ENCODE measurements around the gene CNN1. TPM values are rescaled to one million over a fixed set of nuclear protein-coding genes. Genes with fewer than 3 reads are reported as not detected.
A peak's percentile ranks its signal among the peaks of the same experiment; 100 is the strongest.

CNN1 gene
- total RNA-seq, 1 donor: 9.8 TPM

DNA sequence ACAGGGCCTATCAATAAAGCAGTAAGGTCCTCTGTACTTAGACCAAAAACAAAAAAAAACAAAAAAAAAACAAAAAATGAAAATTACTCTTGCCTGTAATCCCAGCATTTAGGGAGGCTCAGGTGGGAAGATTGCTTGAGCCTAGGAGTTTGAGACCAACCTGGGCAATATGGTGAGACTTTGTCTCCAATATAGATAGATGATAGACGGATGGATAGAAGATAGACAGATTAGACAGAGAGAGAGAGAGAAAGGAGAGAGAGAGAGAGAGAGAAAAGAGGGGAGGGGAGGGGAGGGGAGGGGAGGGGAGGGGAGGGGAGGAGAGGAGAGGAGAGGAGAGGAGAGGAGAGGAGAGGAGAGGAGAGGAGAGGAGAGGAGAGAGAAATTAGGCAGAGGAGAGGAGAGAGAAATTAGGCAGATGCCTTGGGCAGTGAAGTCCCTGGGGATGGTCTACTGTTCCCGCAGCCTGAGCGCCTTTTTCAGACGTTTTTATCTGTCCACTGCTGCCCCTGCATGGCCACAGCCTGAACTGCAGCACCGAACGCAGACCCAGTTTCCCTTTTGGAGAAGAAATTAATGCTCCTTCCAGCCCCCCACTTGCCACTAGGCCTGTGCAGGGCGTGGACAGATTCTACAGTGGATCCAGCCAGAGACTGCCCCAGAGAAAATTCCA lies 48.8 kb downstream of the CNN1 start:
- no peak overlapping the region for H2AFZ ChIP-seq (ENCODE audit: low read length)

DNA sequence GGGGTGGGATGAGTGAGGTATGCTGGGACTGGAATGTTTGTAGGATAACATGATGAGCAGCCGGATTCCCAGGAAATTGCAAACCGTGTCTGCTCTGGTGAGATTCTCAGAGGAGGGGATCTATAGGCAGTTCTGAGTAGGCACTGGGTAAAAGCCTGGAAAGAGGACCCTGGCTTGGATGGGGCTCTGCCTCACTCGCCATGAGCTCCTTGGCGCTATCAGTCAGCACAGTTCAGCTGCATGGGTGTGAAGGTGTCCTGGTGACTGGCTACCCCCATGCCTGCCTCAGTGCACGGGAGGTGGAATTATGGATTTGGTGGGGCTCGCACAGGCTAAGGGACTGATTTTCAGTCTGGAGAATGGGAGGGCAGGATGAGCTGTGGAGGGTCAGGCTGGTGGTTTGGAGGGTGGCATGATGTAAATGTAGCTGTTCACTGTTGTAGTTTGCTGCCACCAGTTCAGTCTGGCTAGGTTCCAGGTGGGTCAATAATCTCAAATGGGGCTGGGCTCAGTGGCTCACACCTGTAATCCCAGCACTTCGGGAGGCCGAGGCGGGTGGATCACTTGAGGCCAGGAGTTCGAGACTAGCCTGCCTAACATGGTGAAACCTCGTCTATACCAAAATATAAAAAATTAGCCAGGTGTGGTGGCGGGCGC lies 49.5 kb downstream of the CNN1 start:
- no peaks in the 10 kb centered on the region for H3K36me3 ChIP-seq (ENCODE audit: insufficient read depth, low read length)
- no peaks in the 10 kb centered on the region for H3K27me3 ChIP-seq (ENCODE audit: insufficient read depth, low read length)
- no peak for DNase-seq (ENCODE audit: insufficient read length, low spot score, missing footprints)
- H3K9me3 ChIP-seq (ENCODE audit: low read depth, low read length): no peaks in the 10 kb centered on the region
- no peaks in the 10 kb centered on the region for H4K20me1 ChIP-seq (ENCODE audit: insufficient read depth, low read length)
- TF ChIP-seq, protein P1, sequence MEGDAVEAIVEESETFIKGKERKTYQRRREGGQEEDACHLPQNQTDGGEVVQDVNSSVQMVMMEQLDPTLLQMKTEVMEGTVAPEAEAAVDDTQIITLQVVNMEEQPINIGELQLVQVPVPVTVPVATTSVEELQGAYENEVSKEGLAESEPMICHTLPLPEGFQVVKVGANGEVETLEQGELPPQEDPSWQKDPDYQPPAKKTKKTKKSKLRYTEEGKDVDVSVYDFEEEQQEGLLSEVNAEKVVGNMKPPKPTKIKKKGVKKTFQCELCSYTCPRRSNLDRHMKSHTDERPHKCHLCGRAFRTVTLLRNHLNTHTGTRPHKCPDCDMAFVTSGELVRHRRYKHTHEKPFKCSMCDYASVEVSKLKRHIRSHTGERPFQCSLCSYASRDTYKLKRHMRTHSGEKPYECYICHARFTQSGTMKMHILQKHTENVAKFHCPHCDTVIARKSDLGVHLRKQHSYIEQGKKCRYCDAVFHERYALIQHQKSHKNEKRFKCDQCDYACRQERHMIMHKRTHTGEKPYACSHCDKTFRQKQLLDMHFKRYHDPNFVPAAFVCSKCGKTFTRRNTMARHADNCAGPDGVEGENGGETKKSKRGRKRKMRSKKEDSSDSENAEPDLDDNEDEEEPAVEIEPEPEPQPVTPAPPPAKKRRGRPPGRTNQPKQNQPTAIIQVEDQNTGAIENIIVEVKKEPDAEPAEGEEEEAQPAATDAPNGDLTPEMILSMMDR (IDR thresholded peaks at IDR 0.05; ENCODE audit: extremely low read depth, low read depth, low read length): no peak
- peak overlapping the region; percentile 3 for H2AFZ ChIP-seq (ENCODE audit: low read length)
- H3K4me1 ChIP-seq (ENCODE audit: insufficient read depth, low read length): no peaks in the 10 kb centered on the region
- no peak overlapping the region for H3K4me3 ChIP-seq (ENCODE audit: insufficient read depth, low read length)
- no peak overlapping the region for H3K27ac ChIP-seq (ENCODE audit: low read depth, low read length)
- H3K79me2 ChIP-seq (ENCODE audit: insufficient read depth, low read length): no peaks in the 10 kb centered on the region
- H3K4me2 ChIP-seq (ENCODE audit: insufficient read depth, low read length): peak overlapping the region; percentile 60

More for the DNA sequence above, 48.8 kb downstream of the CNN1 start:
- no peaks in the 10 kb centered on the region for H3K36me3 ChIP-seq (ENCODE audit: insufficient read depth, low read length)
- no peaks in the 10 kb centered on the region for H4K20me1 ChIP-seq (ENCODE audit: insufficient read depth, low read length)
- DNase-seq (ENCODE audit: insufficient read length, low spot score, missing footprints): peak; percentile 90
- H3K27ac ChIP-seq (ENCODE audit: low read depth, low read length): no peak overlapping the region
- H3K4me3 ChIP-seq (ENCODE audit: insufficient read depth, low read length): no peak overlapping the region
- H3K27me3 ChIP-seq (ENCODE audit: insufficient read depth, low read length): no peaks in the 10 kb centered on the region
- H3K79me2 ChIP-seq (ENCODE audit: insufficient read depth, low read length): no peaks in the 10 kb centered on the region
- TF ChIP-seq, protein P1 (IDR thresholded peaks at IDR 0.05; ENCODE audit: extremely low read depth, low read depth, low read length): peak; percentile 91
- no peaks in the 10 kb centered on the region for H3K9me3 ChIP-seq (ENCODE audit: low read depth, low read length)
- peak overlapping the region; percentile 60 for H3K4me2 ChIP-seq (ENCODE audit: insufficient read depth, low read length)
- no peaks in the 10 kb centered on the region for H3K4me1 ChIP-seq (ENCODE audit: insufficient read depth, low read length)

DNA sequence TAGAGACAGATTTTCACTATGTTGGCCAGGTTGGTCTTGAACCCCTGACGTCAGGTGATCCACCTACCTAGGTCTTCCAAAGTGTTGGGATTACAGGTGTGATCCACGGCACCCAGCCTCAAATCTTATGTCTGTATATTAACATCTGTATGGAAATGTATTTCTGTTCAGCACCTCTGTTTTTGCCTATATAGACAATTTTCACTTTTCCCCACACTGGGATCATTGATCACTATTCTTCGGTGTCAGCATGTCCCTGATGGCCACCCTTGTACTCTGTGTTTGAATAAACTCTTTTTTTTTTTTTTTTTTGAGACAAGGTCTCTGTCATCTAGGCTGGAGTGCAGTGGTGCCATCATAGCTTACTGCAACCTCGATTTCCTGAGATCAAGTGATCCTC lies 55.4 kb downstream of the CNN1 start:
- Histone ChIP-seq H2AFZ (ENCODE audit: low read length) (no peak overlapping the region), H3K27ac (ENCODE audit: low read depth, low read length) (no peak overlapping the region), H3K4me2 (ENCODE audit: insufficient read depth, low read length) (no peak overlapping the region), H3K4me1 (ENCODE audit: insufficient read depth, low read length) (peaks cover 8% of the 10 kb centered on the region), H3K4me3 (ENCODE audit: insufficient read depth, low read length) (no peak overlapping the region), H3K27me3 (ENCODE audit: insufficient read depth, low read length) (no peaks in the 10 kb centered on the region), H3K79me2 (ENCODE audit: insufficient read depth, low read length) (peaks cover 19% of the 10 kb centered on the region), H3K9me3 (ENCODE audit: low read depth, low read length) (no peaks in the 10 kb centered on the region), H4K20me1 (ENCODE audit: insufficient read depth, low read length) (peaks cover 9% of the 10 kb centered on the region), H3K36me3 (ENCODE audit: insufficient read depth, low read length) (peaks cover 4% of the 10 kb centered on the region)
- TF ChIP-seq, protein P1 (IDR thresholded peaks at IDR 0.05; ENCODE audit: extremely low read depth, low read depth, low read length): no peak
- DNase-seq (ENCODE audit: insufficient read length, low spot score, missing footprints): no peak

DNA sequence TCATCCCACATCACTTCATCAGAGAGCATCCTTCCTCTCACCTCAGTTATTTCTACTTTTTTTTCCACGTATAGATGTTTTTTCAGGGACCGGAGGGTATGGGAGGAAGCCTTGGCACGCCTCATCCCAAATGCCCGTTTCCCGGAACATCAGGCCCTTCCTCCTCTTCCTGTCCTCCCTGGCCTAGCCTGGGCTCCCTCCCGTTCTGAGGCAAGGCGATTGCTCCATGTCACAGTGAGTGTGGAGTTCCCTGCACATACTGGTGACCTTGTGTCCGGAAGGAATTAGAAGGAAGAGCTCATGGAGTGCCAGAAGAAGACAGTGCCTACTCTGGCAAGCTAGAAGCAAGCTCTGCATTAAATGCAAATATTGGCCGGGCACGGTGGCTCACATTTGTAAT lies 57.5 kb downstream of the CNN1 start:
- H3K27me3 ChIP-seq (ENCODE audit: insufficient read depth, low read length): no peaks in the 10 kb centered on the region
- H2AFZ ChIP-seq (ENCODE audit: low read length): no peak overlapping the region
- H3K4me3 ChIP-seq (ENCODE audit: insufficient read depth, low read length): no peak overlapping the region
- H3K36me3 ChIP-seq (ENCODE audit: insufficient read depth, low read length): peaks cover 4% of the 10 kb centered on the region
- H3K79me2 ChIP-seq (ENCODE audit: insufficient read depth, low read length): peaks cover 39% of the 10 kb centered on the region
- H4K20me1 ChIP-seq (ENCODE audit: insufficient read depth, low read length): peaks cover 9% of the 10 kb centered on the region
- H3K4me1 ChIP-seq (ENCODE audit: insufficient read depth, low read length): peaks cover 8% of the 10 kb centered on the region
- TF ChIP-seq, protein P1 (IDR thresholded peaks at IDR 0.05; ENCODE audit: extremely low read depth, low read depth, low read length): no peak
- H3K9me3 ChIP-seq (ENCODE audit: low read depth, low read length): no peaks in the 10 kb centered on the region
- H3K27ac ChIP-seq (ENCODE audit: low read depth, low read length): no peak overlapping the region
- no peak overlapping the region for H3K4me2 ChIP-seq (ENCODE audit: insufficient read depth, low read length)
- no peak for DNase-seq (ENCODE audit: insufficient read length, low spot score, missing footprints)
